ENCODE data around the gene NME9.

Gene NME9

GRCh38 chr3:138364356-138365252, 35.0 kb upstream of the NME9 start:
- no peak for TF ChIP-seq FOXM1 (IDR thresholded peaks at IDR 0.05; ENCODE audit: borderline replicate concordance, low read depth)
- TF ChIP-seq USF1 (IDR thresholded peaks at IDR 0.05), result no peak
- TF ChIP-seq CREB1 (IDR thresholded peaks at IDR 0.05; ENCODE audit: low read depth), result no peak
- no peak for TF ChIP-seq EGR1 (IDR thresholded peaks at IDR 0.05)
- no peak for TF ChIP-seq TCF12 (IDR thresholded peaks at IDR 0.05; ENCODE audit: low read depth)
- no peak for TF ChIP-seq RAD21 (IDR thresholded peaks at IDR 0.05; ENCODE audit: low read depth)
- TF ChIP-seq EP300 (IDR thresholded peaks at IDR 0.05; ENCODE audit: borderline replicate concordance), result no peak
- no peak for TF ChIP-seq TAF1 (IDR thresholded peaks at IDR 0.05; ENCODE audit: low read depth)
- no peak for TF ChIP-seq TEAD4 (IDR thresholded peaks at IDR 0.05)
- TF ChIP-seq NFIC (IDR thresholded peaks at IDR 0.05), result no peak
- no peak for TF ChIP-seq YY1 (IDR thresholded peaks at IDR 0.05; ENCODE audit: low read depth)
- no peak for TF ChIP-seq MAX (IDR thresholded peaks at IDR 0.05)
- no peak for TF ChIP-seq ZBTB7A (IDR thresholded peaks at IDR 0.05; ENCODE audit: low read depth)
- TF ChIP-seq CEBPB (IDR thresholded peaks at IDR 0.05), result no peak
- no peak for TF ChIP-seq REST (IDR thresholded peaks at IDR 0.05; ENCODE audit: low read depth)

- TF ChIP-seq TAF1 (IDR thresholded peaks at IDR 0.05; ENCODE audit: low read depth) (no peak), FOXM1 (IDR thresholded peaks at IDR 0.05; ENCODE audit: borderline replicate concordance, low read depth) (no peak), USF1 (IDR thresholded peaks at IDR 0.05) (no peak), EP300 (IDR thresholded peaks at IDR 0.05; ENCODE audit: borderline replicate concordance) (no peak), CREB1 (IDR thresholded peaks at IDR 0.05; ENCODE audit: low read depth) (no peak), RAD21 (IDR thresholded peaks at IDR 0.05; ENCODE audit: low read depth) (no peak), NFIC (IDR thresholded peaks at IDR 0.05) (no peak), YY1 (IDR thresholded peaks at IDR 0.05; ENCODE audit: low read depth) (no peak), MAX (IDR thresholded peaks at IDR 0.05) (no peak), ZBTB7A (IDR thresholded peaks at IDR 0.05; ENCODE audit: low read depth) (no peak), CEBPB (IDR thresholded peaks at IDR 0.05) (no peak), EGR1 (IDR thresholded peaks at IDR 0.05) (no peak), TEAD4 (IDR thresholded peaks at IDR 0.05) (no peak), REST (IDR thresholded peaks at IDR 0.05; ENCODE audit: low read depth) (no peak)
These were observed 33.7 kb upstream of the NME9 start for GRCh38 chr3:138363322-138363721.

- TF ChIP-seq ZBTB7A (IDR thresholded peaks at IDR 0.05; ENCODE audit: low read depth) (no peak), REST (IDR thresholded peaks at IDR 0.05; ENCODE audit: low read depth) (no peak), CREB1 (IDR thresholded peaks at IDR 0.05; ENCODE audit: low read depth) (no peak), TAF1 (IDR thresholded peaks at IDR 0.05; ENCODE audit: low read depth) (no peak), EP300 (IDR thresholded peaks at IDR 0.05; ENCODE audit: borderline replicate concordance) (no peak), TEAD4 (IDR thresholded peaks at IDR 0.05) (no peak), USF1 (IDR thresholded peaks at IDR 0.05) (no peak), TCF12 (IDR thresholded peaks at IDR 0.05; ENCODE audit: low read depth) (no peak), NFIC (IDR thresholded peaks at IDR 0.05) (no peak), MAX (IDR thresholded peaks at IDR 0.05) (no peak), RAD21 (IDR thresholded peaks at IDR 0.05; ENCODE audit: low read depth) (no peak), FOXM1 (IDR thresholded peaks at IDR 0.05; ENCODE audit: borderline replicate concordance, low read depth) (no peak)
These were observed 32.9 kb upstream of the NME9 start for GRCh38 chr3:138362538-138362937.
